AG04450 (cell line): ENCODE results near the gene TMEM185B. TPM values are rescaled to one million over a fixed set of nuclear protein-coding genes. Genes with fewer than 3 reads are reported as not detected.

Experiments
- CTCF ChIA-PET: fragments of 300-600, 350-600 bp; formaldehyde crosslinking; extraction: SDS; loops from one replicate; lab custom pipeline; 2022; ENCODE audit warnings: antibody characterized with exemption, inconsistent platforms; lab: Charles Lee
- POLR2A ChIA-PET: fragments of 350-600 bp; formaldehyde crosslinking; extraction: SDS; loops from one replicate; lab custom pipeline; 2021; ENCODE audit warnings: antibody characterized with exemption, inconsistent platforms; lab: Yijun Ruan, JAX
- DNase-seq: peaks from one replicate; pipeline ENCODE4 v3.0.0-alpha.2; 2011; ENCODE audit warnings: low read depth, low spot score
- H3K27ac ChIP-seq: one replicate; pipeline ENCODE4 v1.5.1; 2012; ENCODE audit warnings: low read depth, low read length, control low read depth
- H3K27me3 ChIP-seq: one replicate; pipeline ENCODE4 v1.6.0; 2012; ENCODE audit warnings: low read length; ENCODE audit not compliant: control insufficient read depth, insufficient read depth
- H3K4me3 ChIP-seq: 2 replicates; pipeline ENCODE4 v1.5.1; 2011; ENCODE audit warnings: mild to moderate bottlenecking, low read depth, low read length, control low read depth
- H3K9me3 ChIP-seq: 2 replicates; pipeline ENCODE4 v1.5.1; 2012; ENCODE audit warnings: low read length; ENCODE audit not compliant: control insufficient read depth, insufficient read depth
- polyA plus RNA-seq: library from polyadenylated mRNA; depleted of rRNA; stranded (reverse); fragments of >200 nt; gene quantifications from 2 replicates; pipeline ENCODE4 v1.2.3, GENCODE V29; 2011
- TF ChIP-seq, protein P1 (sequence below): IDR thresholded peaks from 2 replicates; pipeline ENCODE4 v1.5.1; 2011; ENCODE audit warnings: low read depth, low read length, control low read depth, inconsistent platforms

TMEM185B gene
- polyA plus RNA-seq, 1 experiment, result 21.8 TPM

DNA sequence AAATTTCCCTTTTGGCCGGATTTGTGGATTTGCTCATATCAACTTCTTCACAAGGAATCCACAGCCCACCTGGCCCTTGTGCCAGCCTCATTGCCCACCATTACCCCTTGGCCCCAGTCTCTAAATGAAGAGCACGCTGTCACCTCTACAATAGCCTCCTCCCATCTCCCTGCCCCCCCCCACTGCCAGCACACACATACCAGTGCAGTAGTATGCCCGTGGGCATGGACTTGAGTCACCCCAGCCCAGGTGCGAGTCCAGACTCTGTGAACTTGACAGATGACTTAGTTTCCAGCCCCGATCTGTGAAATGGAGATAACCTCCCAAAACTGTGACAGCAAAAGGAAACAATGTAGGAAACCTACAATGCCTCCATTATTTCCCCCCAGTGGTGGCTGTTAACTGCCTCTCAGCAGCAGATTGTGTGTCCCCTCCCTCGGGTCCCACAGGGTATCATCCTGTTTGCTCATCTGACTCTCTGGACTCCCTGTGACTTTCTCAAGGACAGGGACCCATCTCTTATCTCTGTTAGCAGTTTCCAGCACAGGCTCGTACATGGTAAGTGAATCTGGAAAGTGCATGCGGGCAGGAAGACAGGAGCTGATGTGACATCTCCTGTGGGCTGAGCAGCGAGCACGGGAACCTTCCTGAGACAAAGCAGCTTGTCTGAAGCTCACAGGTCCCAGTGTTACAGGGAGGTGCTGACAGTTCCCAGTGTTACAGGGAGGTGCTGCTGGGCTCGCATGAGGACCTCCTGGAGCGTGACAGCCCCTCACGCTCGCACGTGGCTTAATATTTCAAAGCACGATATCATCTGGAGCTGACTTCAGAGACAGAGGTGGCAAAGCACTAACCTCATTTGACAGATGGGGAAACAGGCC is 4.2 kb upstream of the TMEM185B start:
- H3K4me3 ChIP-seq, result no peak overlapping the region
- TF ChIP-seq, protein P1, sequence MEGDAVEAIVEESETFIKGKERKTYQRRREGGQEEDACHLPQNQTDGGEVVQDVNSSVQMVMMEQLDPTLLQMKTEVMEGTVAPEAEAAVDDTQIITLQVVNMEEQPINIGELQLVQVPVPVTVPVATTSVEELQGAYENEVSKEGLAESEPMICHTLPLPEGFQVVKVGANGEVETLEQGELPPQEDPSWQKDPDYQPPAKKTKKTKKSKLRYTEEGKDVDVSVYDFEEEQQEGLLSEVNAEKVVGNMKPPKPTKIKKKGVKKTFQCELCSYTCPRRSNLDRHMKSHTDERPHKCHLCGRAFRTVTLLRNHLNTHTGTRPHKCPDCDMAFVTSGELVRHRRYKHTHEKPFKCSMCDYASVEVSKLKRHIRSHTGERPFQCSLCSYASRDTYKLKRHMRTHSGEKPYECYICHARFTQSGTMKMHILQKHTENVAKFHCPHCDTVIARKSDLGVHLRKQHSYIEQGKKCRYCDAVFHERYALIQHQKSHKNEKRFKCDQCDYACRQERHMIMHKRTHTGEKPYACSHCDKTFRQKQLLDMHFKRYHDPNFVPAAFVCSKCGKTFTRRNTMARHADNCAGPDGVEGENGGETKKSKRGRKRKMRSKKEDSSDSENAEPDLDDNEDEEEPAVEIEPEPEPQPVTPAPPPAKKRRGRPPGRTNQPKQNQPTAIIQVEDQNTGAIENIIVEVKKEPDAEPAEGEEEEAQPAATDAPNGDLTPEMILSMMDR, result no peak
- H3K27ac ChIP-seq, result no peak overlapping the region
- peaks cover 5% of the 10 kb centered on the region for H3K9me3 ChIP-seq
- ChIA-PET POLR2A (no interaction called here), CTCF (no interaction called here)
- H3K27me3 ChIP-seq, result no peaks in the 10 kb centered on the region
- DNase-seq, result no peak

DNA sequence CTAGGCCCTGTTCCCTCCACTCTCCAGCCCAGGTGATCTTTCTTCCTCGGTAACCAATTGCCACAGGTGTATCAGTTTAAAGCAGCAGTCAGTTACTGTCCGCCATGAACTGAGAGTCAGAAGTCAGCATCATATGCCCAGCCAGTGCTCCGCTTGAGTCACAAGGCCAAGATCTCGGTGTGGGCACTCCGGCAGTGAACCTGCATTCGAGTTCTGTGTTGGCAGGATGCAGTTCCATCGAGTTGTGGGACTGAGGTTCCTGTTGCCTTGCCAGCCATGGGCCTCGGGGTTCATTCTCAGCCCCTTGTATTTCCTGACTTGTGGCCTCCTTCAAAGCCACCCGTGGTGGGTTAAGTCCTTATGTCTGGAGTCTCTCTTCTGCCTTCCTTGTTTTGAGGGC is 3.1 kb upstream of the TMEM185B start:
- no peaks in the 10 kb centered on the region for H3K27me3 ChIP-seq
- TF ChIP-seq, protein P1, result no peak
- H3K4me3 ChIP-seq, result no peak overlapping the region
- H3K27ac ChIP-seq, result no peak overlapping the region
- H3K9me3 ChIP-seq, result peaks cover 8% of the 10 kb centered on the region
- ChIA-PET CTCF (no interaction called here), POLR2A (no interaction called here)
- no peak for DNase-seq

DNA sequence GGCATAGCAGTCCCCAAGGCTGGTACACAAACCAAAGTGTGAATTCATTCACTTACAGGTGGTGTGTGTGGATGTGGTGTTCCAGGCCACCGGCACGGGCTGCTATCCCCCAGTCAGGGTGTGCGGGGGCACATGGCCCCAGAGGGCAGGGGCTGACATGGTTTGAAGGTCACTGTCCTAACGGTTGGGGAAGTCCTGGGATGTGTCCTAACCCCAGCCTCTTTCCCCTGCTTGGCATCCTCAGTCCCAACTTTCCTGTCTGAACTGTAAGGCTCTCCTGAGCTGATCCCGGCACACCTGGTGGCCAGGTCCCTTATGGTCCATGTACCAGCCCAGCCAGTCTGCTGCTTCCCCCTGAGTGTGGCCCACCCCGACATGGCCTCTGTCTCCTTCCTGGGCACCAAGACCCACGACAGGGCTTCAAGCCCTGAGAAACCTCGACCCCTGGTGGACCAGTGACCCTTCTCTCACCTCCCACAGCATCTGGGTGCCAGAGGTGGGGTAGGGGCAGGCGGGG is 2.4 kb upstream of the TMEM185B start:
- ChIA-PET POLR2A (no interaction called here), CTCF (no interaction called here)
- TF ChIP-seq, protein P1, result no peak
- Histone ChIP-seq H3K9me3 (peaks cover 8% of the 10 kb centered on the region), H3K4me3 (no peak overlapping the region), H3K27ac (no peak overlapping the region), H3K27me3 (no peaks in the 10 kb centered on the region)
- DNase-seq, result no peak

DNA sequence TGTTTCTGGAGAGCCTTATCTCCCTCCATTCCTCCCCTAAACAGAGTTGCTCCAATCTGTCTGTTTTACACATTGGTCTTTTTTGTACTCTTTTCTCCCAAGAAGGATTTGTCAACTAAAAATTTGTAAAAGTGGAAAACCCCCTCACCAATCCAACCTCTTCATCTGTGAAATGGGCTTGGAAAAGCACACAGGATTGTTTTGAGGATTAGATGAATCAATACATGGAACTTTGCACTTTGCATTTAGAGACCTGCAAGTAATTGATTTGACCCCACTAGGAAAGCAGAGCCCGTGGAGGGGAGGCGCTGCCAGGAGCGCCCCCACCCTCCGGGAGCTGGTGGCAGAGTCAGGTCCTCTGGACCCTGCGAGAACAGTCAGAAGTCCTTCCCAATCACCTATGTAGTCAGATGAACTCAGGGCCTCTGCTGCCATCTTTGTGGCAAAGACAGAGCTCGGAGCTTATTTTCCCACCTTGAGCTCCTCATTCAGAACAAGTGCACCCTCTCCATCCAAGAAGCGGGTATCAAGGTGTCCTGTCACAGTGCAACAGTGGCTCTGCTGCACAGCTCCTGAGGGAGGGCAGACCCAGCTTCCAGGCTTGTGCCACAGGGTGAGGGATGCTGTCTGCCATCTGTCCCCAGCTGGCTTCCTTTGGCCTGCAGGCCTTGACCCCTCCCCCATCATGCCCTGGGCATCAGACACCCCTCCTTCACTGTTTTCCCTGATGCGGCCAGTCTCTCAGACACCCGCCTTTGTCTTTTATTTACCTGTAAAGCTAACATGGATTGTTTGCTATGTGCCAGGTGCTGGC is 1.7 kb upstream of the TMEM185B start:
- Histone ChIP-seq H3K4me3 (no peak overlapping the region), H3K27me3 (no peaks in the 10 kb centered on the region), H3K9me3 (peaks cover 8% of the 10 kb centered on the region), H3K27ac (no peak overlapping the region)
- DNase-seq, result no peak
- TF ChIP-seq, protein P1, result no peak
- ChIA-PET CTCF (no interaction called here), POLR2A (no interaction called here)
